ENCODE data around the gene SNCAIP. TPM values are rescaled to one million over a fixed set of nuclear protein-coding genes. Genes with fewer than 3 reads are reported as not detected.

SNCAIP gene
- total RNA-seq, 1 experiment from 2014 or later: 3.0 TPM

- Histone ChIP-seq H2AK5ac (ENCODE audit: insufficient read length, low read length) (no peak overlapping the region), H3T11ph (ENCODE audit: low read length) (no peak overlapping the region), H2AFZ (ENCODE audit: low read length) (no peak overlapping the region), H2BK120ac (ENCODE audit: low read depth, low read length, poor library complexity, severe bottlenecking) (no peak overlapping the region), H3K4ac (ENCODE audit: low read depth, low read length) (no peak overlapping the region), H2BK12ac (ENCODE audit: insufficient read length, low read depth, low read length) (no peak overlapping the region), H3K79me2 (ENCODE audit: insufficient read depth, low read length) (no peaks in the 10 kb centered on the region), H3K9ac (ENCODE audit: extremely low read depth, insufficient read length, low read length) (no peak overlapping the region), H3K9me3 (ENCODE audit: control insufficient read depth, low read depth, low read length) (no peaks in the 10 kb centered on the region), H2BK20ac (ENCODE audit: low read depth, low read length, poor library complexity, severe bottlenecking) (no peak overlapping the region), H2BK15ac (ENCODE audit: low read depth, low read length) (no peak overlapping the region), H3K14ac (ENCODE audit: insufficient read depth, low read length) (no peak overlapping the region), H3K27me3 (ENCODE audit: insufficient read depth, low read length) (no peaks in the 10 kb centered on the region), H4K91ac (ENCODE audit: insufficient read length, low read depth, low read length) (no peak overlapping the region), H2BK5ac (ENCODE audit: insufficient read length, low read length) (no peak overlapping the region), H3K18ac (ENCODE audit: insufficient read length, low read depth, low read length) (no peak overlapping the region), H3K27ac (ENCODE audit: insufficient read length, low read depth, low read length) (no peak overlapping the region), H3K56ac (ENCODE audit: insufficient read length, low read depth, low read length) (no peak overlapping the region), H4K5ac (ENCODE audit: insufficient read length, low read depth, low read length) (no peak overlapping the region), H3K23ac (ENCODE audit: insufficient read length, low read depth, low read length) (no peak overlapping the region), H3K23me2 (ENCODE audit: insufficient read length, low read depth, low read length, poor library complexity, severe bottlenecking) (no peaks in the 10 kb centered on the region), H4K8ac (replicated peaks; ENCODE audit: insufficient read length, low read depth, low read length) (no peak overlapping the region), H3K4me2 (ENCODE audit: insufficient read depth, insufficient read length, low read length) (no peak overlapping the region), H3K79me1 (ENCODE audit: insufficient read depth, low read depth, low read length, poor library complexity, severe bottlenecking) (no peaks in the 10 kb centered on the region), H4K20me1 (ENCODE audit: control insufficient read depth, insufficient read depth, insufficient read length) (no peaks in the 10 kb centered on the region), H3K4me1 (ENCODE audit: insufficient read depth, low read length) (0 out of 2 replicates have a peak, but pooled peaks cover 3% of the 10 kb centered on the region)
- H3K9me3 Mint-ChIP-seq: no peaks in the 10 kb centered on the region
- no peaks in the 10 kb centered on the region for H3K27me3 Mint-ChIP-seq (ENCODE audit: low read depth)
- TF ChIP-seq CTCF (conservative IDR thresholded peaks at IDR 0.05): no peak
- H3K4me1 Mint-ChIP-seq: peaks cover 9 to 11% of the 10 kb centered on the region in 2 experiments
- no CpG with 5 or more reads among the region's 1 CpG for WGBS (ENCODE audit: extremely low coverage, insufficient read length, low lambda C conversion rate)
- no peak overlapping the region for H3K27ac Mint-ChIP-seq
- no peak for DNase-seq
- no peaks in the 10 kb centered on the region for H3K36me3 Mint-ChIP-seq (ENCODE audit: insufficient read depth in 1 of 3, low read depth in 3 of 3)
- no peak overlapping the region for H3K4me3 Mint-ChIP-seq
These were observed 92.8 kb downstream of the SNCAIP start for GRCh38 chr5:122404653-122405362.
